IMR-90 (cell line): Measurements from ENCODE around the gene DUXB. TPM values are rescaled to one million over a fixed set of nuclear protein-coding genes. Genes with fewer than 3 reads are reported as not detected.

Source experiments
- ATAC-seq: fragments of 200-7000 bp; cut with Tn5 transposase; 2 replicates; pipeline ENCODE4 v1.9.1; 2020; ENCODE audit warnings: low read depth, mild to moderate bottlenecking, moderate library complexity
- BruUV-seq: library from RNA; stranded (reverse); fragments of 400-500 nt; replicated peaks from 2 replicates; lab custom pipeline; 2021; lab: Mats Ljungman, UMichigan
- CTCF ChIA-PET: fragments of 300-600 bp; formaldehyde crosslinking; extraction: SDS; loops from one replicate; lab custom pipeline; 2021; ENCODE audit warnings: antibody characterized with exemption; lab: Yijun Ruan, JAX
- POLR2A ChIA-PET: fragments of 300-600 bp; sonication (Branson Sonifier 250); formaldehyde crosslinking; loops from one replicate; lab custom pipeline; 2022; ENCODE audit warnings: antibody characterized with exemption; ENCODE audit not compliant: unreplicated experiment; lab: Charles Lee
- DNase-seq: peaks from one replicate; pipeline ENCODE4 v3.0.0; 2013
- H2AFZ ChIP-seq: replicated peaks from 2 replicates; pipeline ENCODE3; 2013; ENCODE audit warnings: low read length, mild to moderate bottlenecking; ENCODE audit not compliant: poor library complexity
- H2AK5ac ChIP-seq: 2 replicates; pipeline ENCODE4 v1.6.1; 2013; ENCODE audit warnings: low read depth, low read length, inconsistent platforms
- H2AK9ac ChIP-seq: replicated peaks from 2 replicates; pipeline ENCODE3; 2013; ENCODE audit warnings: mild to moderate bottlenecking, low read depth, low read length, moderate library complexity; ENCODE audit not compliant: poor library complexity
- H2BK120ac ChIP-seq: 2 replicates; pipeline ENCODE4 v1.6.1; 2013; ENCODE audit warnings: low read depth, low read length, inconsistent platforms
- H2BK15ac ChIP-seq: 3 replicates; pipeline ENCODE4 v1.6.1; 2013; ENCODE audit warnings: low read depth, low read length, inconsistent platforms
- H2BK20ac ChIP-seq: 2 replicates; pipeline ENCODE4 v1.6.1; 2013; ENCODE audit warnings: low read depth, mild to moderate bottlenecking, inconsistent platforms, low read length, moderate library complexity
- H2BK5ac ChIP-seq: 2 replicates; pipeline ENCODE4 v1.6.1; 2013; ENCODE audit warnings: mild to moderate bottlenecking, low read depth, low read length, inconsistent platforms; ENCODE audit not compliant: poor library complexity, severe bottlenecking
- H3K14ac ChIP-seq: replicated peaks from 2 replicates; pipeline ENCODE4 v1.6.1; 2013; ENCODE audit warnings: low read depth, low read length, inconsistent platforms
- H3K18ac ChIP-seq: 2 replicates; pipeline ENCODE4 v1.6.1; 2013; ENCODE audit warnings: low read depth, low read length, control low read depth
- H3K23ac ChIP-seq: 2 replicates; pipeline ENCODE4 v1.6.1; 2013; ENCODE audit warnings: low read depth, low read length, inconsistent platforms
- H3K27ac ChIP-seq: 2 replicates; pipeline ENCODE4 v1.5.1; 2013; ENCODE audit warnings: mild to moderate bottlenecking, control low read depth, low read length; ENCODE audit not compliant: insufficient read depth
- H3K27me3 ChIP-seq: 2 replicates; pipeline ENCODE4 v1.6.1; 2013; ENCODE audit warnings: low read length; ENCODE audit not compliant: control insufficient read depth, insufficient read depth
- H3K36me3 ChIP-seq: 2 replicates; pipeline ENCODE4 v1.6.1; 2013; ENCODE audit warnings: low read length, mixed read lengths; ENCODE audit not compliant: control insufficient read depth, insufficient read depth
- H3K4ac ChIP-seq: 2 replicates; pipeline ENCODE4 v1.6.1; 2013; ENCODE audit warnings: low read depth, low read length, inconsistent platforms
- H3K4me1 ChIP-seq: 2 replicates; pipeline ENCODE4 v1.6.1; 2013; ENCODE audit warnings: low read length, mixed read lengths; ENCODE audit not compliant: control insufficient read depth, insufficient read depth
- H3K4me2 ChIP-seq: 2 replicates; pipeline ENCODE4 v1.6.1; 2013; ENCODE audit warnings: low read depth, mild to moderate bottlenecking, control low read depth, low read length, moderate library complexity
- H3K4me3 ChIP-seq: 2 replicates; pipeline ENCODE4 v1.5.1; 2013; ENCODE audit warnings: low read depth, mild to moderate bottlenecking, control low read depth, low read length, moderate library complexity; ENCODE audit not compliant: insufficient read depth
- H3K56ac ChIP-seq: 2 replicates; pipeline ENCODE4 v1.6.1; 2013; ENCODE audit warnings: low read length, inconsistent platforms; ENCODE audit not compliant: insufficient read depth; ENCODE audit errors: extremely low read depth
- H3K79me1 ChIP-seq, 2 experiments: 2 replicates each; pipeline ENCODE4 v1.6.1; 2013; ENCODE audit warnings: low read length in 2 of 2, inconsistent platforms in 1 of 2, low read depth in 1 of 2
- H3K9ac ChIP-seq: 2 replicates; pipeline ENCODE4 v1.6.1; 2013; ENCODE audit warnings: low read depth, low read length, control low read depth
- H3K9me1 ChIP-seq: 2 replicates; pipeline ENCODE4 v1.6.1; 2013; ENCODE audit warnings: low read length, inconsistent platforms; ENCODE audit not compliant: insufficient read depth
- H3K9me3 ChIP-seq: 2 replicates; pipeline ENCODE4 v1.6.1; 2013; ENCODE audit warnings: low read length; ENCODE audit not compliant: control insufficient read depth, insufficient read depth
- H4K20me1 ChIP-seq: 2 replicates; pipeline ENCODE4 v1.6.1; 2013; ENCODE audit warnings: low read length, inconsistent platforms; ENCODE audit not compliant: insufficient read depth
- H4K5ac ChIP-seq: 2 replicates; pipeline ENCODE4 v1.6.1; 2013; ENCODE audit warnings: mild to moderate bottlenecking, low read depth, low read length, control low read depth
- H4K8ac ChIP-seq, 2 experiments: 2 replicates each; pipeline ENCODE4 v1.6.1; 2013; ENCODE audit warnings: low read depth in 2 of 2, low read length in 2 of 2, control low read depth in 1 of 2, inconsistent platforms in 1 of 2
- H4K91ac ChIP-seq: 2 replicates; pipeline ENCODE4 v1.6.1; 2013; ENCODE audit warnings: low read depth, low read length, inconsistent platforms; ENCODE audit not compliant: insufficient read depth
- BHLHE40 ChIP-seq: fragments of 150-350 bp; IDR thresholded peaks from 2 replicates; pipeline ENCODE4 v1.6.1; 2016; ENCODE audit warnings: mild to moderate bottlenecking, low read depth, low read length
- RFX5 ChIP-seq: IDR thresholded peaks from 2 replicates; pipeline ENCODE4 v1.8.0; 2012; ENCODE audit warnings: low read depth, mild to moderate bottlenecking, low read length, moderate library complexity
- WGBS, 2 experiments: methylation state at CpG; one replicate each; pipeline versions ENCODE4 v1.1.5 to v1.1.7; 2013; ENCODE audit warnings: missing lambda C conversion rate in 2 of 2; ENCODE audit not compliant: insufficient read length in 1 of 2; ENCODE audit errors: extremely low coverage in 2 of 2; 5-methylcytosine and 5-hydroxymethylcytosine counted together
- dilution Hi-C: fragments of 300-500 bp; cut with HindIII; formaldehyde crosslinking; loops from one replicate; pipeline ENCODE4 v1.14.3; 2018; ENCODE audit warnings: low sequenced_read_pairs; ENCODE audit not compliant: unreplicated experiment
- in situ Hi-C: fragments of 300-500 bp; cut with MboI; formaldehyde crosslinking; loops from 3 replicates; pipeline ENCODE4 v1.14.3; 2019; ENCODE audit warnings: low sequenced_read_pairs, inconsistent platforms, mixed read lengths
- intact Hi-C: fragments of 100-400 bp; cut with micrococcal nuclease; formaldehyde crosslinking; loops from 2 replicates; pipeline ENCODE4 v1.10.0; 2022
- polyA plus RNA-seq, 3 experiments: library from polyadenylated mRNA; depleted of rRNA; stranded (reverse); fragments of >200 nt; gene quantifications; 2 replicates each; pipeline ENCODE4 v1.2.3, GENCODE V29; 2012; ENCODE audit warnings: low replicate concordance in 1 of 3
- total RNA-seq: library from RNA; depleted of rRNA; stranded (reverse); fragments of >200 nt; gene quantifications from 2 replicates; pipeline ENCODE4 v1.2.3, GENCODE V29; 2012

Gene DUXB
- total and polyA plus RNA-seq, 2 of the 4 experiments (the other 2 are of a cell fraction), result not detected

DNA sequence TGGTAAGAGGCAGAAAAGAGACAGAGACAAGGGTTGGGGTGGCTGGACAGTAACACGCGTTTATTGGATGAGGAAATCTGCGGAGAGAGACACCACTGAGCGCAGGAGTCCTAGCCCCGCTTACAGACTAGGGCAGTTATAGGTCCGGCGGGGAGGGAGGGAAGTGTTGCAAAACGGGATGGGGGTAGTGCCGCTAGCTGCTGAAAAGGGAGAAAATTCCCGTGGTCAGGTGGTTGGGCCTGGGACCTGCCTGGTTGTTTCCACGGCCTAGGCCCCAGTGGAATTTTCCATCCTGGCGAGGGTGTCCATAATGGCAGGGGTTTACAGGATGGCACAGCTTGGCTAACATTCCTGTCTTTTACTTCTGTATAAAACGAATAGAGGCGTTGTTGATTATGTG is 19.0 kb downstream of the DUXB start:
- Histone ChIP-seq H3K9me1 (no peaks in the 10 kb centered on the region), H3K23ac (no peak overlapping the region), H3K27ac (no peak overlapping the region), H2BK5ac (no peak overlapping the region), H3K4ac (no peak overlapping the region), H2BK120ac (no peak overlapping the region), H3K14ac (no peak overlapping the region), H3K27me3 (no peaks in the 10 kb centered on the region), H3K4me3 (no peak overlapping the region), H3K9ac (no peak overlapping the region), H2BK15ac (no peak overlapping the region), H4K20me1 (no peaks in the 10 kb centered on the region), H2AFZ (no peak overlapping the region), H4K91ac (no peak overlapping the region), H4K8ac (no peak overlapping the region), H3K36me3 (no peaks in the 10 kb centered on the region), H4K5ac (no peak overlapping the region), H3K18ac (no peak overlapping the region), H2BK20ac (no peak overlapping the region), H3K4me2 (no peak overlapping the region), H3K4me1 (no peaks in the 10 kb centered on the region), H2AK9ac (no peak overlapping the region), H3K56ac (no peak overlapping the region), H2AK5ac (no peak overlapping the region), H3K79me1 (no peaks in the 10 kb centered on the region), H3K9me3 (peaks cover 4% of the 10 kb centered on the region; the same call in 1 of the 2 replicates)
- no peak for DNase-seq
- dilution Hi-C loops (no loop called here), intact Hi-C loops (no loop called here), in situ Hi-C loops (no loop called here)
- ATAC-seq, result no peak
- ChIA-PET CTCF (no interaction called here), POLR2A (no interaction called here)
- 64% methylated on average over 4 of the region's 14 CpGs; no CpG with 5 or more reads in 1 of the 2 experiments for WGBS, 2 experiments
- TF ChIP-seq RFX5, result no peak
- TF ChIP-seq BHLHE40, result no peak
- no TSS peak for BruUV-seq
